GM12872 (cell line): ENCODE data around the gene EPS8L3.

Experiments used
- CTCF ChIP-seq: IDR thresholded peaks from 3 replicates; pipeline ENCODE4 v1.5.1; 2011; ENCODE audit warnings: low read depth, mild to moderate bottlenecking, low read length, moderate library complexity; ENCODE audit not compliant: insufficient read depth

The EPS8L3 gene

GRCh38 chr1:109782514-109782913 is 18.8 kb upstream of the EPS8L3 start:
- no peak for TF ChIP-seq CTCF

GRCh38 chr1:109781806-109782205 is 18.1 kb upstream of the EPS8L3 start:
- no peak for TF ChIP-seq CTCF

GRCh38 chr1:109780982-109781381 is 17.3 kb upstream of the EPS8L3 start:
- no peak for TF ChIP-seq CTCF

- no peak for TF ChIP-seq CTCF
Measured at GRCh38 chr1:109777980-109778625, 14.4 kb upstream of the EPS8L3 start.

GRCh38 chr1:109777436-109777835 is 13.7 kb upstream of the EPS8L3 start:
- TF ChIP-seq CTCF = no peak

GRCh38 chr1:109776911-109777310 is 13.2 kb upstream of the EPS8L3 start:
- peak; percentile 98 for TF ChIP-seq CTCF

- TF ChIP-seq CTCF = no peak
Measured at GRCh38 chr1:109776206-109776835, 12.6 kb upstream of the EPS8L3 start.
